NCI-H82 treated with DMSO at 0.1 percent for 48 hours (cell line): ENCODE results near the gene ATG4B.
"Not testable (repeated sequence)": the region's sequence is repeated elsewhere in the genome, so short reads cannot be mapped to it uniquely, and the experiment has no call there.

Experiments
- DNase-seq: peaks from one replicate; lab custom pipeline; 2025; ENCODE audit not compliant: unreplicated experiment; lab: John Stamatoyannopoulos, UW

ATG4B gene

GRCh38 chr2:241637018-241637794, at the start of gene ATG4B, which contains the start of gene THAP4:
Gene ATG4B, plus strand, starts transcription at chr2:241637693. Its CDS starts 22 bp downstream, at chr2:241637715.
Gene THAP4, minus strand, starts transcription at chr2:241637158. Its CDS starts 141 bp downstream, at chr2:241637017.
- DNase-seq: peak; percentile 40

- not testable (repeated sequence) for DNase-seq
These were observed 47.6 kb upstream of the ATG4B start for GRCh38 chr2:241589863-241590262.

GRCh38 chr2:241590496-241591455, 46.7 kb upstream of the ATG4B start:
- not testable (repeated sequence) for DNase-seq

GRCh38 chr2:241592126-241592845, 45.2 kb upstream of the ATG4B start:
- DNase-seq: no peak

- DNase-seq: no peak
These were observed 44.2 kb upstream of the ATG4B start for GRCh38 chr2:241593271-241593670.

GRCh38 chr2:241595600-241596140, 41.8 kb upstream of the ATG4B start:
- no peak for DNase-seq

- no peak for DNase-seq
These were observed 39.9 kb upstream of the ATG4B start for GRCh38 chr2:241597561-241597960.

GRCh38 chr2:241598061-241598460, 39.4 kb upstream of the ATG4B start:
- no peak for DNase-seq

- DNase-seq: no peak
These were observed 39.0 kb upstream of the ATG4B start for GRCh38 chr2:241598487-241598886.

- DNase-seq: no peak
These were observed 37.9 kb upstream of the ATG4B start for GRCh38 chr2:241599615-241600014.

- no peak for DNase-seq
These were observed 35.7 kb upstream of the ATG4B start for GRCh38 chr2:241601841-241602240.

GRCh38 chr2:241602720-241603119, 34.8 kb upstream of the ATG4B start:
- no peak for DNase-seq

- no peak for DNase-seq
These were observed 33.8 kb upstream of the ATG4B start for GRCh38 chr2:241603686-241604085.

- no peak for DNase-seq
These were observed 31.3 kb upstream of the ATG4B start for GRCh38 chr2:241606186-241606585.

GRCh38 chr2:241607162-241607885, 30.2 kb upstream of the ATG4B start:
- DNase-seq: no peak

GRCh38 chr2:241608881-241609280, 28.6 kb upstream of the ATG4B start:
- no peak for DNase-seq

GRCh38 chr2:241609859-241610793, 27.4 kb upstream of the ATG4B start:
- peak; percentile 37 for DNase-seq

- DNase-seq: no peak
These were observed 26.4 kb upstream of the ATG4B start for GRCh38 chr2:241611062-241611461.
